ENCODE measurements around the gene TENM3. TPM values are rescaled to one million over a fixed set of nuclear protein-coding genes. Genes with fewer than 3 reads are reported as not detected.

The TENM3 gene
- total RNA-seq, 1 donor from 2014 or later = 62.0 TPM

- DNase-seq = no peak
These were observed 12.4 kb downstream of the TENM3 start for GRCh38 chr4:182255441-182256190.

- DNase-seq = no peak
These were observed 13.8 kb downstream of the TENM3 start for GRCh38 chr4:182257016-182257415.

GRCh38 chr4:182257503-182257902 lies 14.3 kb downstream of the TENM3 start:
- no peak for DNase-seq

- DNase-seq = no peak
These were observed 15.3 kb downstream of the TENM3 start for GRCh38 chr4:182258441-182259000.

GRCh38 chr4:182261651-182262223 lies 18.5 kb downstream of the TENM3 start:
- DNase-seq = no peak

GRCh38 chr4:182263562-182263961 lies 20.4 kb downstream of the TENM3 start:
- no peak for DNase-seq

- no peak for DNase-seq
These were observed 21.0 kb downstream of the TENM3 start for GRCh38 chr4:182264139-182264752.

- DNase-seq = no peak
These were observed 22.7 kb downstream of the TENM3 start for GRCh38 chr4:182265881-182266280.

- no peak for DNase-seq
These were observed 23.8 kb downstream of the TENM3 start for GRCh38 chr4:182267048-182267447.

- no peak for DNase-seq
These were observed 25.8 kb downstream of the TENM3 start for GRCh38 chr4:182268966-182269365.

GRCh38 chr4:182271731-182272130 lies 28.5 kb downstream of the TENM3 start:
- no peak for DNase-seq

GRCh38 chr4:182272151-182272550 lies 28.9 kb downstream of the TENM3 start:
- no peak for DNase-seq

GRCh38 chr4:182273191-182273935 lies 30.2 kb downstream of the TENM3 start:
- DNase-seq = no peak

- DNase-seq = no peak
These were observed 33.3 kb downstream of the TENM3 start for GRCh38 chr4:182276210-182277109.

GRCh38 chr4:182277377-182277776 lies 34.2 kb downstream of the TENM3 start:
- DNase-seq = no peak

- DNase-seq = no peak
These were observed 35.5 kb downstream of the TENM3 start for GRCh38 chr4:182278729-182279128.

- DNase-seq = no peak
These were observed 37.4 kb downstream of the TENM3 start for GRCh38 chr4:182280436-182281111.

GRCh38 chr4:182286035-182286434 lies 42.8 kb downstream of the TENM3 start:
- no peak for DNase-seq

- DNase-seq = no peak
These were observed 43.7 kb downstream of the TENM3 start for GRCh38 chr4:182286931-182287330.

- no peak for DNase-seq
These were observed 45.3 kb downstream of the TENM3 start for GRCh38 chr4:182288534-182288933.

GRCh38 chr4:182289809-182290208 lies 46.6 kb downstream of the TENM3 start:
- no peak for DNase-seq
